Lower lobe of right lung (tissue), 2 donors: Measurements from ENCODE around the gene DPYSL4. TPM values are rescaled to one million over a fixed set of nuclear protein-coding genes. Genes with fewer than 3 reads are reported as not detected.

Source experiments
- ATAC-seq, 2 donors: fragments of 200-7000 bp; cut with Tn5 transposase; one replicate each; pipeline ENCODE4 v1.9.1; 2020 to 2022; ENCODE audit warnings: mild to moderate bottlenecking in 2 of 2, moderate library complexity in 2 of 2
- DNase-seq: peaks from one replicate; pipeline ENCODE4 v3.0.0-alpha.2; 2020
- H3K27ac ChIP-seq: fragments of 200-600 bp; one replicate; pipeline ENCODE4 v1.8.0; 2022
- H3K27me3 ChIP-seq: fragments of 200-600 bp; one replicate; pipeline ENCODE4 v1.8.0; 2022; ENCODE audit warnings: low read depth
- H3K36me3 ChIP-seq: fragments of 200-600 bp; one replicate; pipeline ENCODE4 v1.8.0; 2022; ENCODE audit warnings: mild to moderate bottlenecking
- H3K4me1 ChIP-seq: fragments of 200-600 bp; one replicate; pipeline ENCODE4 v1.8.0; 2022
- H3K4me3 ChIP-seq: fragments of 200-600 bp; one replicate; pipeline ENCODE4 v1.8.0; 2022; ENCODE audit warnings: mild to moderate bottlenecking
- H3K9me3 ChIP-seq: fragments of 200-600 bp; one replicate; pipeline ENCODE4 v1.8.0; 2022
- intact Hi-C: fragments of 100-400 bp; cut with DNase I; formaldehyde crosslinking; loops from one replicate; pipeline ENCODE4 v1.11.0; 2022
- total RNA-seq: library from RNA; stranded (reverse); fragmentation: NEBNext Ultra II Directional; extraction: Animal tissue kit (Norgen Biotek cat#: 25700); gene quantifications from one replicate; pipeline ENCODE4 v1.2.1, GENCODE V29; 2021
- TF ChIP-seq, protein P1 (sequence below): fragments of 200-600 bp; IDR thresholded peaks from one replicate; pipeline ENCODE4 v1.8.0; 2022; ENCODE audit warnings: antibody characterized with exemption, mild to moderate bottlenecking
- donor health status: DM: no; HTN: yes; CAD: no; lungs with severe emphysema.

Gene DPYSL4
- total RNA-seq, 1 donor from 2014 or later, result 2.1 TPM

DNA sequence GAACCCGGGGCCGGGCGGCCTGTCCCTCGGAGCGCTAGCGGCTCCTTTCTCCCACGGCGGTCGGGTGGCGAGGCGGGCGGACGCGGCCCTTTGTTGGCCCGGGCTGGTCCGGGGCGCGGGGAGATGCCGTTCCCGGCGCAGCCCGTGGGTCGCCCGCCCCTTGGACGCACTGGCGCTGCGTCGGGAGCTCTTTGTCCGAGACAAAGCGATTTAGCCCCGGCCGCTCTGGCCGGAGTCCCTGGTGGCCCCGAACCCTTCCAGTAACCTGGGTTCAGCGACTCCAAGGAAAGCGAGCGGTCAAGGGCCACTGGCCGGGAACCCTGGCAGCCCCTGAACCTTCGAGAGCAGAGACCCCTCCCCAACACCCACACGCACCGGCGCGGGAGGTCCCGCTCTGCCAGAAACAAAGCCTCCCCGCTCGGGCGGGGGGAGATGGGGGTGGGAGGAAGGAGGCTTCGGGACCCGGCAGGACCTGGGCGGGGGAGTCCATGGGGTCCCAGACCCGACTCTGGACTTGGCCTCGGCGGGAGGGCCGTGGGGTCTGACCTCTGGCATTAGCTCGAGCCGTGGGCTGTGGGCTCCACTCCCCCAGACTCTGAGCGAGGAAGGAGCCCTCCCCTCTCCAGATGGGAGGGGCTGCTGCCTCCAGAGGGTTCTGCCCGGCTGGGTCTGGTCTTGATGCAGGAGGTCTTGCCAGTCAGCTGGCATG lies 836 bp downstream of the DPYSL4 start:
- peaks cover 17% of the 10 kb centered on the region for H3K4me1 ChIP-seq
- ATAC-seq (peak in 1 of 2 donors; percentile 4), DNase-seq (no peak)
- no peaks in the 10 kb centered on the region for H3K9me3 ChIP-seq
- no peak overlapping the region for H3K27ac ChIP-seq
- H3K36me3 ChIP-seq, result no peaks in the 10 kb centered on the region
- TF ChIP-seq, protein P1, sequence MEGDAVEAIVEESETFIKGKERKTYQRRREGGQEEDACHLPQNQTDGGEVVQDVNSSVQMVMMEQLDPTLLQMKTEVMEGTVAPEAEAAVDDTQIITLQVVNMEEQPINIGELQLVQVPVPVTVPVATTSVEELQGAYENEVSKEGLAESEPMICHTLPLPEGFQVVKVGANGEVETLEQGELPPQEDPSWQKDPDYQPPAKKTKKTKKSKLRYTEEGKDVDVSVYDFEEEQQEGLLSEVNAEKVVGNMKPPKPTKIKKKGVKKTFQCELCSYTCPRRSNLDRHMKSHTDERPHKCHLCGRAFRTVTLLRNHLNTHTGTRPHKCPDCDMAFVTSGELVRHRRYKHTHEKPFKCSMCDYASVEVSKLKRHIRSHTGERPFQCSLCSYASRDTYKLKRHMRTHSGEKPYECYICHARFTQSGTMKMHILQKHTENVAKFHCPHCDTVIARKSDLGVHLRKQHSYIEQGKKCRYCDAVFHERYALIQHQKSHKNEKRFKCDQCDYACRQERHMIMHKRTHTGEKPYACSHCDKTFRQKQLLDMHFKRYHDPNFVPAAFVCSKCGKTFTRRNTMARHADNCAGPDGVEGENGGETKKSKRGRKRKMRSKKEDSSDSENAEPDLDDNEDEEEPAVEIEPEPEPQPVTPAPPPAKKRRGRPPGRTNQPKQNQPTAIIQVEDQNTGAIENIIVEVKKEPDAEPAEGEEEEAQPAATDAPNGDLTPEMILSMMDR, result no peak
- H3K4me3 ChIP-seq, result peak overlapping the region; percentile 51
- intact Hi-C loops, result no loop called here
- H3K27me3 ChIP-seq, result peaks cover 61% of the 10 kb centered on the region

DNA sequence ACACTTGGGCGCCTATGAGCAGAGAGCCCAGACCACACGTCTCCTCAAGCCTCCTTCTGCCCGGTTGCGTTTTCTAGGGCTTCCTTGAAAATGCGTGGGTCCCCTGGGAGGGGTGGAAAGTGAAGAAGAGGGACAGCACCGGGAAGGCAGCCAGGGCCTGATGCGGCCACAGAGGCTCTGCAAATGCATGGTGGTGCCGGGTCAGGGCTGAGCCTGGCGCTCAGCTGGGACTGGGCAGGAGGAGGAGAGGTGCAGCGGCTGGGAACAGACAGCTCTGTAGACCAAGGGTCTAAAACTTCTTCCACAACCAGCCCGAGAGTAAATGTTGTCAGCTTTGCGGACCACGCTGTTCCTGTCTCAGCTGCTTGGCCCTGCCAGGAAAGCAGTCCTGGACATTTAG lies 1.6 kb downstream of the DPYSL4 start:
- intact Hi-C loops, result no loop called here
- H3K9me3 ChIP-seq, result no peaks in the 10 kb centered on the region
- no peaks in the 10 kb centered on the region for H3K36me3 ChIP-seq
- peaks cover 17% of the 10 kb centered on the region for H3K4me1 ChIP-seq
- H3K4me3 ChIP-seq, result no peak overlapping the region
- ATAC-seq, result no peak
- TF ChIP-seq, protein P1, result no peak
- no peak overlapping the region for H3K27ac ChIP-seq
- no peak for DNase-seq
- H3K27me3 ChIP-seq, result peaks cover 56% of the 10 kb centered on the region

DNA sequence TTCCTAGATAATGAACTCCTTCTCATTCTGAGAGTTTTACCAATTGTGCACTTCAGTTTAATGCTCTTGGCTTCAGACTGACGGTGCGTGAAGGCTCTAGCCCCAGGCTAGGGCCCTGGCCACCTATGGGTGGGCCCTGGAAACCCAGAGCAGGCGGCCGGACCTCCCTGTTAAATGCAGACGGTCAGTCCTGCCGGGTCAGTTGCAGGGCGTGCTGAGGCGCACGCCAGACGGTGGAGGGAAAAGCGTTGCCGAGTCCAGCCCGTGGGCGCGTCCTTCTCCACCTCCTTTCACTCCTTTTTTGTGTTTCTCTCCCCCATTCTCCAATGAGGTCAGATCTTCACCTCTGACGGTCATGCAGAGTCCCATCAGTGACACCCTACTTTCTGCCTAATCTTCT lies 2.3 kb downstream of the DPYSL4 start:
- intact Hi-C loops, result no loop called here
- Histone ChIP-seq H3K27ac (no peak overlapping the region), H3K9me3 (no peaks in the 10 kb centered on the region), H3K36me3 (no peaks in the 10 kb centered on the region), H3K4me3 (no peak overlapping the region), H3K27me3 (peaks cover 49% of the 10 kb centered on the region), H3K4me1 (peaks cover 17% of the 10 kb centered on the region)
- DNase-seq (no peak), ATAC-seq (no peak)
- TF ChIP-seq, protein P1, result no peak

DNA sequence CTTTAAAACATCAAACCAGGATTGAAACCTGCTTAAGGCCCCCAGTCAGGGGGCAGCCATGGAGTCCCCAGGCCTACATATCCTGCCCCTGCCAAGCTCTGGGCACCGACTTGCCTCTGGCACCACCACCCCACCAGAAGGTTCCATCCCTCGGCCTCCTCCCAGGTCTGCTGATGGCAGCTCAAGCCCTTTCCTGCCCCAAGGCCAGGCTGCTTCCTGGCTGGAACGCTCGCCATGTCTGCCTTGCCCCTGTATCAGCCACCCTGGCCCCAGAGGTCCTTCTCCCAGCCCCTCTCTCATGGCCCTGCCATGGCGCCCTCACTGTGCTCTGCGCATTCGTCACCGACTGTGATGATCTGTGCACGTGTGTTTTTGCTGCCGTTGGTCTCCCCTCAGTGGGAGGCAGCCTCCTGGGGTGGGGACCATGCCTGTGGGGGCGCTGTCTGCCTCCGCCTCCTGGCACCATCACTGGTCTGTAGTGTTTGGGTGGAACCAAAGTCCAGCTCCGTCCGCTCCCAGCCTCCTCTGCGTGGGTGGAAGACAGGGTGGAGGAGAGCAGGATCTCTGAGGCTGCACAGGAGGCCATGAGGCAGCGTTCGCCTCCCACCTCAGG lies 3.2 kb downstream of the DPYSL4 start:
- intact Hi-C loops, result no loop called here
- Histone ChIP-seq H3K4me1 (peaks cover 17% of the 10 kb centered on the region), H3K36me3 (no peaks in the 10 kb centered on the region), H3K27me3 (peaks cover 40% of the 10 kb centered on the region), H3K9me3 (no peaks in the 10 kb centered on the region), H3K27ac (no peak overlapping the region), H3K4me3 (no peak overlapping the region)
- no peak for ATAC-seq
- DNase-seq, result no peak
- TF ChIP-seq, protein P1, result no peak

DNA sequence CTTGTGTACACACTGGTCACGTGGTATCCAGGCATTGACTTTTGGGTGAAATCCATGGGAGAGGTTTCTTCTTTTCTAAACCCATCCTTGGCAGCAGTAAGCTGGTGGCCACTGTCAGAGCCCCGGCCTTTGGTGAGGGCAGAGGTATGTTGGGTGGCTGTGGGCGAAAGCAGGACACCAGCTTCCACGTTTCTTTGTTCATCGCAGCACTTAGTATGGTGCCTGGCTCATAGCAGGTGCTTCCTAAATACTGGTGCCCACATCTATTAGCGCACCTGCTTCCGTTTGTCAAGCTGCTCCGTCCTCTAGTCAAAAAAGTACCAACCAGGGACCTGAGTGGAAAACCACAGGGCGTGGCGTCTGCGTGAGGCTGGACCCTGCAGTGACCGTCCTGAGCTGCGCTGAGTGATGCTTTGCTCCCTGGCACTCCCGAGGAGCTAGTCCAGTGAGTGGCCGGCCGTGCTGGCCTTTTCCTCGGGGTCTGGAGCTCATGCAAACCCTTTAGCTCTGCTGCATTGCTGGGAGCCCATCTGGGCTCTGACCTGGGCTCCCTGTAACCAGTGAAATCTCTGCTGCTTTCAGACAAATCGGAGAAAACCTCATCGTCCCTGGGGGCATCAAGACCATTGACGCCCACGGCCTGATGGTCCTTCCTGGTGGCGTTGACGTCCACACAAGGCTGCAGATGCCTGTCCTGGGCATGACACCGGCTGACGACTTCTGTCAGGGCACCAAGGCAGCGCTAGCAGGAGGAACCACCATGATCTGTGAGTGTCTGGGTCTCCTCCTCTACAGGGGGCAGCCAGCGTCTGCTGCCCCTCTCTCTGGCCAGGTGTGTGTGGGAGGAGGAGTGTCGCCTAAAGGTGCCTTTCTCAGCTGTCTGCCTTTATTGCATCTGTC lies 5.6 kb downstream of the DPYSL4 start:
- intact Hi-C loops, result no loop called here
- no peak overlapping the region for H3K27ac ChIP-seq
- peaks cover 28% of the 10 kb centered on the region for H3K27me3 ChIP-seq
- no peaks in the 10 kb centered on the region for H3K9me3 ChIP-seq
- TF ChIP-seq, protein P1, result no peak
- ATAC-seq, result no peak
- H3K4me1 ChIP-seq, result peaks cover 7% of the 10 kb centered on the region
- H3K36me3 ChIP-seq, result no peaks in the 10 kb centered on the region
- no peak overlapping the region for H3K4me3 ChIP-seq
- DNase-seq, result peak; percentile 39
